ENCODE measurements around the gene RPS8. TPM values are rescaled to one million over a fixed set of nuclear protein-coding genes. Genes with fewer than 3 reads are reported as not detected.

Gene RPS8
- total and polyA plus RNA-seq, 10 donors: 1,626 to 6,194 (median 2,275) TPM

DNA sequence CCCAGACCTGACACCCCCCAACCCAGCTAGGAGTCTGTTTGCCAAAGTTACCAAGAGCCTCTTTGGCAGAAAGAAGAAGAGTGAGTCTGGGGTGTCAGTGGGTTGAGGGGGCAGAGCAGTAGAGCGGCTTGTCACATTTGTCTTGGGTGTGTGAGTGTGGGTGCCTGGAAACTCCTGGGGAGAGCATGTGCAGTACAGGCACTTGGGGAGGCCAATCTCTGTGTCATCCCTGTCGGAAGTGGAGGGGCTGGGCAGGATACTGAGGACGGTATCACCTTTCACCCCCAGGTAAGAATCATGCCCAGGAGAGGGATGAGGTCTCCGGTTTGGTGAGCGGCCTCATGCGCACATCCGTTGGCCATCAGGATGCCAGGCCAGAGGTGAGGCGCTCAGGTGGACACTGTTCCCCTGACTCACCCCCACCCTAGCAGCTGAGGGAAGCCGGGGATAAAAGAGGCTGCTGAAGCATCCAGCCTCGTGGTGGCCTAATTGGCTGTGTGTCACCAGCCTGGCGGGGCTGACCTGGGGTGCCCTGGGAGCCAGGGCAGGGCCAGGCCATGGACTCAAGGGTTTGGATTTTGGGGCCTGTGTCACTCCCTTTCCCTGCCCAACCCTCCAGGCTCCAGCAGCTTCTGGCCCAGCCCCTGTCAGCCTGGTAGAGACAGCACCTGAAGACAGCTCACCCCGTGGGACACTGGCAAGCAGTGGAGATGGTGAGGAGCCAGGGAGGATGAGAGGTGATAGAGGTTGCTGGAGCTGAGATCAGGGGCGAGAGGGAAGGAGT, 28.2 kb downstream of the RPS8 start:
- WGBS, 5 donors: 84 to 93% (median 92%) methylated on average over 11 to 13 of the region's 13 CpGs
- peak overlapping the region in 1 of 8 donors; percentile 87 for H3K4me3 ChIP-seq

DNA sequence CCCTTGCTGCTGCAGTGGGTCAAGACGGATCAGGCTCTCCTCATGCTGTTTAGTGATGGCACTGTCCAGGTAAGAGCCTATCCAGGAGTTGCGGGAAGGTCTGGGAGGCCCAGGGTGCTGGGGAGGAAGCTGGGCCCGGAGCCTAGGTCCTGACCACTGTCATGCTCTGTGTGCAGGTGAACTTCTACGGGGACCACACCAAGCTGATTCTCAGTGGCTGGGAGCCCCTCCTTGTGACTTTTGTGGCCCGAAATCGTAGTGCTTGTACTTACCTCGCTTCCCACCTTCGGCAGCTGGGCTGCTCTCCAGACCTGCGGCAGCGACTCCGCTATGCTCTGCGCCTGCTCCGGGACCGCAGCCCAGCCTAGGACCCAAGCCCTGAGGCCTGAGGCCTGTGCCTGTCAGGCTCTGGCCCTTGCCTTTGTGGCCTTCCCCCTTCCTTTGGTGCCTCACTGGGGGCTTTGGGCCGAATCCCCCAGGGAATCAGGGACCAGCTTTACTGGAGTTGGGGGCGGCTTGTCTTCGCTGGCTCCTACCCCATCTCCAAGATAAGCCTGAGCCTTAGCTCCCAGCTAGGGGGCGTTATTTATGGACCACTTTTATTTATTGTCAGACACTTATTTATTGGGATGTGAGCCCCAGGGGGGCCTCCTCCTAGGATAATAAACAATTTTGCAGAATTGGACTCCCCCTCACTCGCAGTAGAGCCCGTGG, 30.1 kb downstream of the RPS8 start:
- H3K27me3 ChIP-seq (replicated peaks in 1 of 7): no peaks in the 10 kb centered on the region
- WGBS, 5 donors: 90 to 99% (median 94%) methylated on average over 18 to 20 of the region's 20 CpGs
- H3K27ac ChIP-seq: peak overlapping the region in 7 of 8 donors; percentile 3 to 99 (median 96)
- peak; percentile 79 for DNase-seq
- no peak overlapping the region for H3K4me3 ChIP-seq
- peaks cover 45 to 100% (median 79%) of the 10 kb centered on the region in 6 donors for H3K4me1 ChIP-seq
- no peak for TF ChIP-seq POLR2A (IDR thresholded peaks at IDR 0.05)
- TF ChIP-seq POLR2AphosphoS5 (IDR thresholded peaks at IDR 0.05): peak in 1 of 3 donors; percentile 57
- TF ChIP-seq, protein P1, sequence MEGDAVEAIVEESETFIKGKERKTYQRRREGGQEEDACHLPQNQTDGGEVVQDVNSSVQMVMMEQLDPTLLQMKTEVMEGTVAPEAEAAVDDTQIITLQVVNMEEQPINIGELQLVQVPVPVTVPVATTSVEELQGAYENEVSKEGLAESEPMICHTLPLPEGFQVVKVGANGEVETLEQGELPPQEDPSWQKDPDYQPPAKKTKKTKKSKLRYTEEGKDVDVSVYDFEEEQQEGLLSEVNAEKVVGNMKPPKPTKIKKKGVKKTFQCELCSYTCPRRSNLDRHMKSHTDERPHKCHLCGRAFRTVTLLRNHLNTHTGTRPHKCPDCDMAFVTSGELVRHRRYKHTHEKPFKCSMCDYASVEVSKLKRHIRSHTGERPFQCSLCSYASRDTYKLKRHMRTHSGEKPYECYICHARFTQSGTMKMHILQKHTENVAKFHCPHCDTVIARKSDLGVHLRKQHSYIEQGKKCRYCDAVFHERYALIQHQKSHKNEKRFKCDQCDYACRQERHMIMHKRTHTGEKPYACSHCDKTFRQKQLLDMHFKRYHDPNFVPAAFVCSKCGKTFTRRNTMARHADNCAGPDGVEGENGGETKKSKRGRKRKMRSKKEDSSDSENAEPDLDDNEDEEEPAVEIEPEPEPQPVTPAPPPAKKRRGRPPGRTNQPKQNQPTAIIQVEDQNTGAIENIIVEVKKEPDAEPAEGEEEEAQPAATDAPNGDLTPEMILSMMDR (IDR thresholded peaks at IDR 0.05 in 8 of 11, conservative IDR thresholded peaks at IDR 0.05 in 3 of 11): no peak
- peaks cover 0 to 51% (median 39%) of the 10 kb centered on the region in 6 donors for H3K36me3 ChIP-seq
- H3K9me3 ChIP-seq: no peaks in the 10 kb centered on the region
- intact Hi-C loops (cut with DNase I; ENCODE audit: low total_unique reads): no loop called here

More for the DNA sequence above, 28.2 kb downstream of the RPS8 start:
- peak; percentile 72 for DNase-seq
- Histone ChIP-seq H3K9me3 (no peaks in the 10 kb centered on the region), H3K36me3 (peaks cover 0 to 51% (median 39%) of the 10 kb centered on the region in 6 donors), H3K27me3 (replicated peaks in 1 of 7) (no peaks in the 10 kb centered on the region), H3K4me1 (peaks cover 34 to 92% (median 69%) of the 10 kb centered on the region in 6 donors), H3K27ac (peak overlapping the region in 5 of 8 donors; percentile 5 to 98 (median 94))
- TF ChIP-seq, protein P1 (IDR thresholded peaks at IDR 0.05 in 8 of 11, conservative IDR thresholded peaks at IDR 0.05 in 3 of 11): no peak
- peak in 1 of 3 donors; percentile 21 for TF ChIP-seq POLR2AphosphoS5 (IDR thresholded peaks at IDR 0.05)
- intact Hi-C loops (cut with DNase I; ENCODE audit: low total_unique reads): no loop called here

DNA sequence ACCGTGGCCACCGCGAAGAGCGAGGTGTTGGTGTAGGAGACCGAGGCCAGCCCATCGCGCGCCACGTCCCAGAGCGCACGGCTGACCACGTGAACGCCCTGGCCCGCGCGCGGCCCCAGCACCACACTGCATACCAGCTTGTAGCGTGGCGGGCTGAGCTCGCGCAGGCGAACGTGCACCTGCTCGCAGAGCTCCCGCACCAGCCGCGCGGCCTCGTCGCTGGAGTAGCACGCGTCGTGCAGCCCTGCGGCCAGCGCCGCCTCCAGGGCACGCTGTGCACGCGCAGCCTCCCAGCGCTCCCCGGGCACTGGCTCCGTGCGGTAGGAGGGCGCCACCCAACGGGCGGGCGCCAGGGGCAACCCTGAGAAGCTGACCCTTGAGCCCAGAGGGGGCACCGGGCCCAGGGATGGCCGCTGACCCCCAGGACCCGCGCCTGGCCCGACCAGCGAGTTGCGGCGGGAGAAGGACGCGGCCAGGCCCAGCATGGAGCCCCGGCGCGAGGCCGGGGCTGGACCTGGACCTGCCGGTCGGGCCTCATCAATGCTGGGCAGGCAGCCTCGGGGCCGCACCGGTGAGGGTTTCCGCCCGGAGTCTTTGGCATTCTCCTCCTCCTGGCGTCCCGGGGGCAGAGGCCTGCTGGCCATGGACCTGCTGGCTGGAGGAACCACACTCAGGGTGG, 30.8 kb downstream of the RPS8 start:
- peak overlapping the region in 1 of 8 donors; percentile 58 for H3K4me3 ChIP-seq
- H3K36me3 ChIP-seq: peaks cover 0 to 51% (median 39%) of the 10 kb centered on the region in 6 donors
- peak; percentile 85 for DNase-seq
- H3K27ac ChIP-seq: peak overlapping the region; percentile 95 to 99 (median 96)
- intact Hi-C loops (cut with DNase I; ENCODE audit: low total_unique reads): no loop called here
- H3K9me3 ChIP-seq: no peaks in the 10 kb centered on the region
- 90 to 98% (median 94%) methylated on average over 23 to 70 of the region's 70 CpGs for WGBS, 5 donors
- no peak for TF ChIP-seq POLR2A (IDR thresholded peaks at IDR 0.05)
- TF ChIP-seq, protein P1 (IDR thresholded peaks at IDR 0.05 in 8 of 11, conservative IDR thresholded peaks at IDR 0.05 in 3 of 11): peak in 1 of 11 experiments; percentile 9
- peak in 2 of 3 donors; percentile 7 to 46 for TF ChIP-seq POLR2AphosphoS5 (IDR thresholded peaks at IDR 0.05)
- peaks cover 52 to 100% (median 83%) of the 10 kb centered on the region in 6 donors for H3K4me1 ChIP-seq
- H3K27me3 ChIP-seq (replicated peaks in 1 of 7): no peaks in the 10 kb centered on the region
